Mesendoderm (in vitro differentiated cells): ENCODE data around the gene MAB21L3.

Experiments
- DNase-seq: peaks from one replicate; pipeline ENCODE4 v3.0.0; 2013
- H2AK5ac ChIP-seq: 2 replicates; pipeline ENCODE4 v1.6.1; 2013; ENCODE audit warnings: low read length, inconsistent platforms
- H2BK120ac ChIP-seq: 2 replicates; pipeline ENCODE4 v1.6.1; 2013; ENCODE audit warnings: low read depth, mild to moderate bottlenecking, low read length, moderate library complexity, mixed read lengths
- H2BK15ac ChIP-seq: replicated peaks from 2 replicates; pipeline ENCODE4 v1.6.1; 2013; ENCODE audit warnings: low read depth, mild to moderate bottlenecking, moderate library complexity
- H2BK5ac ChIP-seq: 2 replicates; pipeline ENCODE4 v1.6.1; 2013; ENCODE audit warnings: low read length, inconsistent platforms
- H3K18ac ChIP-seq: 2 replicates; pipeline ENCODE4 v1.6.1; 2013; ENCODE audit warnings: mild to moderate bottlenecking, low read length, mixed read lengths
- H3K23ac ChIP-seq: one replicate; pipeline ENCODE4 v1.6.1; 2013; ENCODE audit warnings: low read length
- H3K27ac ChIP-seq: 2 replicates; pipeline ENCODE4 v1.5.1; 2013; ENCODE audit warnings: low read depth, mild to moderate bottlenecking, inconsistent platforms, low read length, moderate library complexity
- H3K27me3 ChIP-seq: 2 replicates; pipeline ENCODE4 v1.6.1; 2013; ENCODE audit warnings: low read length, control low read depth, mild to moderate bottlenecking, inconsistent platforms; ENCODE audit not compliant: insufficient read depth, poor library complexity
- H3K36me3 ChIP-seq: 2 replicates; pipeline ENCODE4 v1.6.1; 2013; ENCODE audit warnings: low read length, inconsistent platforms; ENCODE audit not compliant: control insufficient read depth, insufficient read depth
- H3K4ac ChIP-seq: one replicate; pipeline ENCODE4 v1.6.1; 2013; ENCODE audit warnings: low read depth, mild to moderate bottlenecking, low read length, moderate library complexity
- H3K4me1 ChIP-seq: 2 replicates; pipeline ENCODE4 v1.6.1; 2013; ENCODE audit warnings: low read depth, low read length, inconsistent platforms; ENCODE audit not compliant: control insufficient read depth
- H3K4me2 ChIP-seq: 2 replicates; pipeline ENCODE4 v1.6.1; 2013; ENCODE audit warnings: low read length
- H3K4me3 ChIP-seq: 2 replicates; pipeline ENCODE4 v1.5.1; 2013; ENCODE audit warnings: mild to moderate bottlenecking, low read length
- H3K56ac ChIP-seq: one replicate; pipeline ENCODE4 v1.6.1; 2013; ENCODE audit warnings: low read length
- H3K79me1 ChIP-seq: 2 replicates; pipeline ENCODE4 v1.6.1; 2013; ENCODE audit warnings: low read length, inconsistent platforms
- H3K79me2 ChIP-seq: 2 replicates; pipeline ENCODE4 v1.6.1; 2013; ENCODE audit warnings: mild to moderate bottlenecking, low read length; ENCODE audit not compliant: control insufficient read depth, insufficient read depth
- H3K9ac ChIP-seq: 2 replicates; pipeline ENCODE4 v1.6.1; 2013; ENCODE audit warnings: low read length, inconsistent platforms
- H4K5ac ChIP-seq: one replicate; pipeline ENCODE4 v1.6.1; 2013; ENCODE audit warnings: low read length
- H4K8ac ChIP-seq: one replicate; pipeline ENCODE4 v1.6.1; 2013; ENCODE audit warnings: low read depth, mild to moderate bottlenecking, control low read depth, low read length, moderate library complexity
- WGBS: extraction: QIAGEN DNeasy Blood & Tissue Kit; methylation state at CpG from one replicate; pipeline ENCODE4 v1.1.7; 2013; ENCODE audit warnings: low lambda C conversion rate, missing lambda C conversion rate; ENCODE audit not compliant: insufficient coverage; ENCODE audit errors: extremely low coverage; 5-methylcytosine and 5-hydroxymethylcytosine counted together

The MAB21L3 gene

GRCh38 chr1:116122955-116123757 lies 12.0 kb downstream of the MAB21L3 start:
- no peak overlapping the region for H3K4me2 ChIP-seq
- no peak overlapping the region for H3K56ac ChIP-seq
- no peaks in the 10 kb centered on the region for H3K4me1 ChIP-seq
- no peak overlapping the region for H3K9ac ChIP-seq
- H2AK5ac ChIP-seq = no peak overlapping the region
- H3K79me1 ChIP-seq = no peaks in the 10 kb centered on the region
- no peak overlapping the region for H4K5ac ChIP-seq
- no peak overlapping the region for H2BK120ac ChIP-seq
- no peaks in the 10 kb centered on the region for H3K36me3 ChIP-seq
- DNase-seq = no peak
- no peak overlapping the region for H3K18ac ChIP-seq
- H2BK15ac ChIP-seq = no peak overlapping the region
- no CpG with 5 or more reads among the region's 8 CpGs for WGBS
- no peak overlapping the region for H2BK5ac ChIP-seq
- H3K27me3 ChIP-seq = no peaks in the 10 kb centered on the region
- H4K8ac ChIP-seq = no peak overlapping the region
- H3K79me2 ChIP-seq = no peaks in the 10 kb centered on the region
- no peak overlapping the region for H3K23ac ChIP-seq
- H3K4ac ChIP-seq = no peak overlapping the region
- H3K4me3 ChIP-seq = no peak overlapping the region
- H3K27ac ChIP-seq = no peak overlapping the region

- Histone ChIP-seq H3K9ac (no peak overlapping the region), H2BK120ac (no peak overlapping the region), H3K23ac (no peak overlapping the region), H3K36me3 (no peaks in the 10 kb centered on the region), H2BK5ac (no peak overlapping the region), H3K56ac (peak overlapping the region; percentile 22), H3K4ac (no peak overlapping the region), H2BK15ac (no peak overlapping the region), H4K5ac (no peak overlapping the region), H3K79me1 (no peaks in the 10 kb centered on the region), H3K4me1 (no peaks in the 10 kb centered on the region), H4K8ac (no peak overlapping the region), H3K4me2 (no peak overlapping the region), H3K4me3 (no peak overlapping the region), H2AK5ac (no peak overlapping the region), H3K18ac (no peak overlapping the region), H3K27ac (no peak overlapping the region), H3K79me2 (no peaks in the 10 kb centered on the region), H3K27me3 (no peaks in the 10 kb centered on the region)
- WGBS = no CpG with 5 or more reads among the region's 14 CpGs
- DNase-seq = no peak
Measured at GRCh38 chr1:116123837-116124533, 12.8 kb downstream of the MAB21L3 start.

GRCh38 chr1:116125758-116126157 lies 14.6 kb downstream of the MAB21L3 start:
- DNase-seq = no peak
- Histone ChIP-seq H3K9ac (no peak overlapping the region), H3K79me1 (no peaks in the 10 kb centered on the region), H4K5ac (no peak overlapping the region), H4K8ac (no peak overlapping the region), H3K4ac (no peak overlapping the region), H3K56ac (no peak overlapping the region), H3K4me2 (no peak overlapping the region), H2BK5ac (no peak overlapping the region), H3K36me3 (no peaks in the 10 kb centered on the region), H2BK120ac (no peak overlapping the region), H3K4me1 (no peaks in the 10 kb centered on the region), H3K23ac (no peak overlapping the region), H3K27me3 (no peaks in the 10 kb centered on the region), H2BK15ac (no peak overlapping the region), H3K27ac (no peak overlapping the region), H2AK5ac (no peak overlapping the region), H3K79me2 (no peaks in the 10 kb centered on the region), H3K18ac (no peak overlapping the region), H3K4me3 (no peak overlapping the region)
- no CpG with 5 or more reads among the region's 5 CpGs for WGBS

DNA sequence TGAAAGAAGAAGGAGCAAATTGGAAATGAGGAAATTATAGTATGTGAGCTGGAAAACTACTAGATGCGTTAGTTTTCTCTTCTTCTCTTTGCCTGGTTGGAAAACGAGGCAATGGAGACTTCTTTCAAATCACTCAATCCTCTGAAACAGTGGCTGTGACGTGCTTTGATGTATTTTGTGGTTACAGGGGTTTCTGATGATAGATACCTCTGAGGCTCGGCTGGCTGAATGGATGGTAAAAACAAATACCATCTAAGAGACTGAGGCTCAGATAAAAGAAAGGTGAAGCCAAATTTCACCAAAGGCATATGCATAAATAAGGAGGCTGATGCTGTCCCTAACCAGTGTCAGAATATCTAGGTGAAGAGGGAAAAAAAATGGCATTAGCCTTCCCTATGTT lies 15.1 kb downstream of the MAB21L3 start:
- Histone ChIP-seq H3K9ac (no peak overlapping the region), H3K18ac (no peak overlapping the region), H3K79me2 (no peaks in the 10 kb centered on the region), H3K4me3 (no peak overlapping the region), H3K23ac (no peak overlapping the region), H3K79me1 (no peaks in the 10 kb centered on the region), H3K4ac (no peak overlapping the region), H2BK120ac (no peak overlapping the region), H2BK5ac (no peak overlapping the region), H3K27ac (no peak overlapping the region), H3K36me3 (no peaks in the 10 kb centered on the region), H4K8ac (no peak overlapping the region), H2AK5ac (no peak overlapping the region), H3K27me3 (no peaks in the 10 kb centered on the region), H3K4me2 (no peak overlapping the region), H3K4me1 (no peaks in the 10 kb centered on the region), H2BK15ac (no peak overlapping the region), H3K56ac (no peak overlapping the region), H4K5ac (no peak overlapping the region)
- no CpG with 5 or more reads among the region's 4 CpGs for whole genome bisulfite sequencing
- no peak for DNase-seq

- H2AK5ac ChIP-seq = no peak overlapping the region
- no peak overlapping the region for H4K5ac ChIP-seq
- no peak overlapping the region for H2BK15ac ChIP-seq
- H3K9ac ChIP-seq = no peak overlapping the region
- no peaks in the 10 kb centered on the region for H3K4me1 ChIP-seq
- H4K8ac ChIP-seq = no peak overlapping the region
- H3K23ac ChIP-seq = no peak overlapping the region
- no peak overlapping the region for H3K4me2 ChIP-seq
- H3K56ac ChIP-seq = no peak overlapping the region
- H3K79me2 ChIP-seq = no peaks in the 10 kb centered on the region
- H3K4me3 ChIP-seq = no peak overlapping the region
- no peak overlapping the region for H2BK120ac ChIP-seq
- no peak for DNase-seq
- no peak overlapping the region for H3K4ac ChIP-seq
- no CpG with 5 or more reads among the region's 13 CpGs for WGBS
- no peak overlapping the region for H2BK5ac ChIP-seq
- H3K27me3 ChIP-seq = no peaks in the 10 kb centered on the region
- H3K27ac ChIP-seq = no peak overlapping the region
- H3K79me1 ChIP-seq = no peaks in the 10 kb centered on the region
- no peak overlapping the region for H3K18ac ChIP-seq
- no peaks in the 10 kb centered on the region for H3K36me3 ChIP-seq
Measured at GRCh38 chr1:116127123-116127847, 16.1 kb downstream of the MAB21L3 start.
